ENCODE measurements around the gene IL24.

Gene IL24

GRCh38 chr1:206918076-206918475, 20.8 kb downstream of the IL24 start:
- Histone ChIP-seq H3K4me3 (ENCODE audit: low read depth in 1 of 2, low read length in 2 of 2) (no peak overlapping the region), H3K27ac (ENCODE audit: low read length) (peak overlapping the region; percentile 57), H2AFZ (ENCODE audit: low read depth, low read length) (no peak overlapping the region), H3K79me2 (ENCODE audit: insufficient read depth, low read length) (peaks cover 40% of the 10 kb centered on the region), H4K20me1 (ENCODE audit: insufficient read depth, low read length) (no peaks in the 10 kb centered on the region), H3K9ac (ENCODE audit: low read depth, low read length) (no peak overlapping the region), H3K4me2 (ENCODE audit: insufficient read depth, low read length) (peak overlapping the region; percentile 14), H3K27me3 (ENCODE audit: insufficient read depth, low read length, poor library complexity) (no peaks in the 10 kb centered on the region), H3K36me3 (ENCODE audit: insufficient read depth, low read length) (peaks cover 13% of the 10 kb centered on the region), H3K4me1 (ENCODE audit: insufficient read depth, low read length) (peaks cover 56% of the 10 kb centered on the region), H3K9me3 (ENCODE audit: insufficient read depth, low read length, severe bottlenecking) (no peaks in the 10 kb centered on the region)
- TF ChIP-seq CTCF (IDR thresholded peaks at IDR 0.05; ENCODE audit: borderline replicate concordance, extremely low read depth, low read length, poor library complexity, severe bottlenecking): no peak
- TF ChIP-seq EZH2 (IDR thresholded peaks at IDR 0.05; ENCODE audit: borderline replicate concordance, low read depth, low read length, severe bottlenecking): no peak
- no peak for ATAC-seq (ENCODE audit: insufficient read depth, low read depth)
- no peak for DNase-seq

GRCh38 chr1:206921772-206922265, 24.6 kb downstream of the IL24 start, which contains the start of gene FCMR:
TSS of gene FCMR (minus strand) at chr1:206921941. CDS start at chr1:206921854, 87 bp downstream.
- Histone ChIP-seq H3K27me3 (ENCODE audit: insufficient read depth, low read length, poor library complexity) (no peaks in the 10 kb centered on the region), H2AFZ (ENCODE audit: low read depth, low read length) (peak within 1 kb of the TSS; percentile 35; the same call in 1 of the 2 replicates), H3K9ac (ENCODE audit: low read depth, low read length) (peak within 1 kb of the TSS; percentile 74), H4K20me1 (ENCODE audit: insufficient read depth, low read length) (no peaks in the 10 kb centered on the region), H3K9me3 (ENCODE audit: insufficient read depth, low read length, severe bottlenecking) (no peaks in the 10 kb centered on the region), H3K4me3 (ENCODE audit: low read depth in 1 of 2, low read length in 2 of 2) (peak within 1 kb of the TSS in 1 of 2 experiments; percentile 54; a peak in 2 of 4 replicates), H3K36me3 (ENCODE audit: insufficient read depth, low read length) (peaks cover 6% of the 10 kb centered on the region; the same call in 1 of the 2 replicates), H3K27ac (ENCODE audit: low read length) (peak within 1 kb of the TSS; percentile 99), H3K4me1 (ENCODE audit: insufficient read depth, low read length) (peaks cover 70% of the 10 kb centered on the region), H3K79me2 (ENCODE audit: insufficient read depth, low read length) (peaks cover 32% of the 10 kb centered on the region), H3K4me2 (ENCODE audit: insufficient read depth, low read length) (peak within 1 kb of the TSS; percentile 63)
- ATAC-seq (ENCODE audit: insufficient read depth, low read depth) (peak; percentile 59), DNase-seq (peak; percentile 78)
- no peak for TF ChIP-seq CTCF (IDR thresholded peaks at IDR 0.05; ENCODE audit: borderline replicate concordance, extremely low read depth, low read length, poor library complexity, severe bottlenecking)
- TF ChIP-seq EZH2 (IDR thresholded peaks at IDR 0.05; ENCODE audit: borderline replicate concordance, low read depth, low read length, severe bottlenecking): no peak

GRCh38 chr1:206922524-206922923, 25.3 kb downstream of the IL24 start:
- peak overlapping the region; percentile 63 for H3K4me2 ChIP-seq (ENCODE audit: insufficient read depth, low read length)
- H3K36me3 ChIP-seq (ENCODE audit: insufficient read depth, low read length): peaks cover 6% of the 10 kb centered on the region; the same call in 1 of the 2 replicates

More at GRCh38 chr1:206922524-206922923, 25.3 kb downstream of the IL24 start:
- Histone ChIP-seq H3K27ac (ENCODE audit: low read length) (peak overlapping the region; percentile 99), H3K79me2 (ENCODE audit: insufficient read depth, low read length) (peaks cover 31% of the 10 kb centered on the region), H3K9me3 (ENCODE audit: insufficient read depth, low read length, severe bottlenecking) (no peaks in the 10 kb centered on the region), H3K27me3 (ENCODE audit: insufficient read depth, low read length, poor library complexity) (no peaks in the 10 kb centered on the region), H3K9ac (ENCODE audit: low read depth, low read length) (peak overlapping the region; percentile 74), H3K4me1 (ENCODE audit: insufficient read depth, low read length) (peaks cover 70% of the 10 kb centered on the region), H3K4me3 (ENCODE audit: low read depth in 1 of 2, low read length in 2 of 2) (peak overlapping the region in 1 of 2 experiments; percentile 54; a peak in 2 of 4 replicates), H2AFZ (ENCODE audit: low read depth, low read length) (no peak overlapping the region), H4K20me1 (ENCODE audit: insufficient read depth, low read length) (no peaks in the 10 kb centered on the region)
- DNase-seq (no peak), ATAC-seq (ENCODE audit: insufficient read depth, low read depth) (no peak)
- TF ChIP-seq CTCF (IDR thresholded peaks at IDR 0.05; ENCODE audit: borderline replicate concordance, extremely low read depth, low read length, poor library complexity, severe bottlenecking): no peak
